Spinal cord (tissue), 10 donors: ENCODE measurements around the gene TGFB1. TPM values are rescaled to one million over a fixed set of nuclear protein-coding genes. Genes with fewer than 3 reads are reported as not detected.

Experiments used
- DNase-seq, 6 donors: peaks; one replicate each; pipeline versions ENCODE4 v3.0.0 to v3.0.0-alpha.2; 2013 to 2015; ENCODE audit warnings: low spot score in 6 of 6, low read depth in 4 of 6
- H3K27ac ChIP-seq: one replicate; pipeline ENCODE4 v1.5.1; 2013; ENCODE audit warnings: low read depth, low read length, control low read depth
- H3K27me3 ChIP-seq: one replicate; pipeline ENCODE4 v1.6.1; 2013; ENCODE audit warnings: low read length; ENCODE audit not compliant: control insufficient read depth, insufficient read depth
- H3K36me3 ChIP-seq: one replicate; pipeline ENCODE4 v1.6.1; 2013; ENCODE audit warnings: low read length; ENCODE audit not compliant: control insufficient read depth, insufficient read depth
- H3K4me1 ChIP-seq: one replicate; pipeline ENCODE4 v1.6.1; 2013; ENCODE audit warnings: low read length; ENCODE audit not compliant: control insufficient read depth, insufficient read depth
- H3K4me3 ChIP-seq: one replicate; pipeline ENCODE4 v1.5.1; 2013; ENCODE audit warnings: low read depth, low read length, control low read depth
- H3K9me3 ChIP-seq: one replicate; pipeline ENCODE4 v1.6.1; 2013; ENCODE audit warnings: low read length; ENCODE audit not compliant: control insufficient read depth, insufficient read depth
- WGBS: methylation state at CpG from one replicate; pipeline ENCODE4 v1.1.5; 2013; ENCODE audit warnings: missing lambda C conversion rate; ENCODE audit not compliant: insufficient coverage; 5-methylcytosine and 5-hydroxymethylcytosine counted together
- polyA plus RNA-seq, 2 donors: library from polyadenylated mRNA; unstranded; fragments of 120-200 nt; gene quantifications; one replicate each; pipeline ENCODE4 v1.2.1, GENCODE V29; 2013; ENCODE audit not compliant: insufficient read length in 2 of 2
- total RNA-seq, 2 donors: library from RNA; depleted of rRNA in 1 of 2; stranded (reverse); fragments of 120-200 nt in 1 of 2; fragments of >200 nt in 1 of 2; gene quantifications; one replicate each; pipeline versions ENCODE4 v1.2.3 to v1.2.4, GENCODE V29; 2013 to 2014
- donor health status: healthy.

Gene TGFB1
- total and polyA plus RNA-seq, 4 donors: 6.6 to 31.5 (median 18.8) TPM

GRCh38 chr19:41320185-41320518, 33.6 kb downstream of the TGFB1 start:
- Histone ChIP-seq H3K4me1 (peaks cover 37% of the 10 kb centered on the region), H3K9me3 (no peaks in the 10 kb centered on the region), H3K27ac (no peak overlapping the region), H3K27me3 (no peaks in the 10 kb centered on the region), H3K36me3 (peaks cover 86% of the 10 kb centered on the region), H3K4me3 (no peak overlapping the region)
- 95% methylated on average over 8 of the region's 11 CpGs for WGBS
- DNase-seq: no peak

GRCh38 chr19:41319500-41320184, 34.1 kb downstream of the TGFB1 start:
- DNase-seq: no peak
- Histone ChIP-seq H3K36me3 (peaks cover 90% of the 10 kb centered on the region), H3K4me1 (peaks cover 32% of the 10 kb centered on the region), H3K4me3 (no peak overlapping the region), H3K9me3 (no peaks in the 10 kb centered on the region), H3K27me3 (no peaks in the 10 kb centered on the region), H3K27ac (no peak overlapping the region)
- WGBS: 83% methylated on average over 14 of the region's 20 CpGs

- peaks cover 25% of the 10 kb centered on the region for H3K4me1 ChIP-seq
- no peak for DNase-seq
- 94% methylated on average over 19 of the region's 19 CpGs for WGBS
- no peak overlapping the region for H3K27ac ChIP-seq
- no peaks in the 10 kb centered on the region for H3K9me3 ChIP-seq
- H3K36me3 ChIP-seq: peaks cover 93% of the 10 kb centered on the region
- H3K27me3 ChIP-seq: no peaks in the 10 kb centered on the region
- H3K4me3 ChIP-seq: no peak overlapping the region
These were observed 34.8 kb downstream of the TGFB1 start for GRCh38 chr19:41318696-41319499.

- Histone ChIP-seq H3K27me3 (no peaks in the 10 kb centered on the region), H3K4me1 (peaks cover 5% of the 10 kb centered on the region), H3K36me3 (peaks cover 84% of the 10 kb centered on the region), H3K27ac (no peak overlapping the region), H3K9me3 (no peaks in the 10 kb centered on the region), H3K4me3 (no peak overlapping the region)
- no peak for DNase-seq
- WGBS: 98% methylated on average over 24 of the region's 24 CpGs
These were observed 37.3 kb downstream of the TGFB1 start for GRCh38 chr19:41316306-41316920.

- H3K27ac ChIP-seq: no peak overlapping the region
- H3K27me3 ChIP-seq: no peaks in the 10 kb centered on the region
- peaks cover 46% of the 10 kb centered on the region for H3K36me3 ChIP-seq
- H3K9me3 ChIP-seq: no peaks in the 10 kb centered on the region
- WGBS: 93% methylated on average over 8 of the region's 8 CpGs
- peaks cover 32% of the 10 kb centered on the region for H3K4me1 ChIP-seq
- no peak for DNase-seq
- H3K4me3 ChIP-seq: no peak overlapping the region
These were observed 42.1 kb downstream of the TGFB1 start for GRCh38 chr19:41311613-41312012.

- H3K36me3 ChIP-seq: peaks cover 46% of the 10 kb centered on the region
- H3K27me3 ChIP-seq: no peaks in the 10 kb centered on the region
- DNase-seq: no peak
- H3K4me3 ChIP-seq: peak overlapping the region; percentile 81
- 94% methylated on average over 3 of the region's 5 CpGs for WGBS
- peaks cover 32% of the 10 kb centered on the region for H3K4me1 ChIP-seq
- H3K27ac ChIP-seq: no peak overlapping the region
- H3K9me3 ChIP-seq: no peaks in the 10 kb centered on the region
These were observed 42.6 kb downstream of the TGFB1 start for GRCh38 chr19:41311072-41311471.

- Histone ChIP-seq H3K4me3 (peak within 1 kb of the TSS; percentile 81), H3K36me3 (peaks cover 47% of the 10 kb centered on the region), H3K9me3 (no peaks in the 10 kb centered on the region), H3K4me1 (peaks cover 32% of the 10 kb centered on the region), H3K27ac (peak within 1 kb of the TSS; percentile 92), H3K27me3 (no peaks in the 10 kb centered on the region)
- under 1% methylated on average over 42 of the region's 47 CpGs for WGBS
- DNase-seq: peak; percentile 85 to 98 (median 89)
These were observed 43.5 kb downstream of the TGFB1 start, which contains the start of gene CCDC97 for GRCh38 chr19:41310033-41310831. CCDC97 (plus strand) TSS chr19:41310172; CDS start chr19:41310311, 139 bp downstream.

GRCh38 chr19:41309180-41310032, 44.3 kb downstream of the TGFB1 start:
- 29% methylated on average over 25 of the region's 26 CpGs for WGBS
- no peaks in the 10 kb centered on the region for H3K27me3 ChIP-seq
- no peak for DNase-seq
- H3K36me3 ChIP-seq: peaks cover 50% of the 10 kb centered on the region
- H3K9me3 ChIP-seq: no peaks in the 10 kb centered on the region
- peaks cover 32% of the 10 kb centered on the region for H3K4me1 ChIP-seq
- H3K4me3 ChIP-seq: peak overlapping the region; percentile 81
- H3K27ac ChIP-seq: peak overlapping the region; percentile 92
